ENCODE results near the gene RUNDC1.
A peak's percentile ranks its signal among the peaks of the same experiment; 100 is the strongest.
"Not testable (repeated sequence)": the region's sequence is repeated elsewhere in the genome, so short reads cannot be mapped to it uniquely, and the experiment has no call there.

The RUNDC1 gene

DNA sequence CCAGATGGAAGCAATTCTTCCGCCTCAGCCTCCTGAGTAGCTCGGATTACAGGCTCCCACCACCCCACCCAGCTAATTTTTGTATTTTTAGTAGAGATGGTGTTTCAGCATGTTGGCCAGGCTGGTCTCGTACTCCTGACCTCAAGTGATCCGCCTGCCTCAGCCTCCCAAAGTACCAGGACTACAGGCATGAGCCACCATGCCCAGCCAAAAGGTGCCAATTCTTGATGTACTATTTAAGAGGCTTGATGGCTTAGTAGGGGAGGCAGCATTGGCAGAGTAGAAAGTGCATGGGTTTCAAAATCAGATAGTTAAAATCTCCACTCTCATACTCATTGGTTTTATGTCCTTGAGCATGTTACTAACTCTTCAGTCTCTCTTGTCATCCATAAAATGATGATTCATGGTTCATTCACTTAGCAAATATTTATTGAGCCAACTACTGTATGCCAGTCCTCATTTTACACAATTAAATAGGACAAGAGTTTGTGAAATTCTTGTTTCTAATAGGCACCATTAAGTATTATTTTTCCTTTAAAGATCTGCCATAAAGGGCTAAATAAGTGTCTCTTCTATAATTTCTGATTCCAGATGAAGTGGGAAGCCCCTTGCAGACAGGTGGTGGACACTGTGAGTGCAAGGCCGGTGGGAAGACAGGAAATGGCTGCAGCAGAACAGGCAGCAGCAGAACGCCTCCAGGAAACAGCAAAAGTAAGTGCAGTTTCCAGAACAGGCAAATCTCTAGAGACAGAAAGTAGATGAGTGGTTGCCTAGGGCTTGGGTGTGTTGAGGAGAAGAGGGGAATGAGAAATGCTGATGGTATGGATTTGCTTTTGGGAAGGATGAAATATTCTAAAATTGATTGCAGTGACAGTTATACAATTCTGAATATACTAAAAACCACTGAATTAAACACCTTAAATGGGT, 9.6 kb downstream of the RUNDC1 start:
- Histone ChIP-seq H3K4me1 (ENCODE audit: control insufficient read depth, insufficient read depth, low read length, poor library complexity, severe bottlenecking) (no peaks in the 10 kb centered on the region), H3K27me3 (replicated peaks; ENCODE audit: control insufficient read depth, insufficient read depth, low read length, poor library complexity, severe bottlenecking) (no peaks in the 10 kb centered on the region), H3K36me3 (ENCODE audit: control insufficient read depth, insufficient read depth, low read length) (peaks cover 69% of the 10 kb centered on the region), H3K9me3 (ENCODE audit: control insufficient read depth, low read length) (no peaks in the 10 kb centered on the region), H3K4me3 (ENCODE audit: insufficient read depth, low read depth, low read length, poor library complexity, severe bottlenecking) (no peak overlapping the region), H3K27ac (ENCODE audit: insufficient read depth, low read length, poor library complexity, severe bottlenecking) (no peak overlapping the region)
- DNase-seq: no peak

GRCh38 chr17:42991471-42991870, 11.1 kb downstream of the RUNDC1 start:
- Histone ChIP-seq H3K27me3 (replicated peaks; ENCODE audit: control insufficient read depth, insufficient read depth, low read length, poor library complexity, severe bottlenecking) (no peaks in the 10 kb centered on the region), H3K36me3 (ENCODE audit: control insufficient read depth, insufficient read depth, low read length) (peaks cover 61% of the 10 kb centered on the region), H3K9me3 (ENCODE audit: control insufficient read depth, low read length) (no peaks in the 10 kb centered on the region), H3K4me3 (ENCODE audit: insufficient read depth, low read depth, low read length, poor library complexity, severe bottlenecking) (no peak overlapping the region), H3K27ac (ENCODE audit: insufficient read depth, low read length, poor library complexity, severe bottlenecking) (no peak overlapping the region), H3K4me1 (ENCODE audit: control insufficient read depth, insufficient read depth, low read length, poor library complexity, severe bottlenecking) (no peaks in the 10 kb centered on the region)
- no peak for DNase-seq

- H3K36me3 ChIP-seq (ENCODE audit: control insufficient read depth, insufficient read depth, low read length): peaks cover 49% of the 10 kb centered on the region
- H3K9me3 ChIP-seq (ENCODE audit: control insufficient read depth, low read length): no peaks in the 10 kb centered on the region
- H3K27ac ChIP-seq (ENCODE audit: insufficient read depth, low read length, poor library complexity, severe bottlenecking): no peak overlapping the region
- peaks cover 2% of the 10 kb centered on the region for H3K4me1 ChIP-seq (ENCODE audit: control insufficient read depth, insufficient read depth, low read length, poor library complexity, severe bottlenecking)
- no peaks in the 10 kb centered on the region for H3K27me3 ChIP-seq (replicated peaks; ENCODE audit: control insufficient read depth, insufficient read depth, low read length, poor library complexity, severe bottlenecking)
- no peak for DNase-seq
- H3K4me3 ChIP-seq (ENCODE audit: insufficient read depth, low read depth, low read length, poor library complexity, severe bottlenecking): no peak overlapping the region
These were observed 12.5 kb downstream of the RUNDC1 start for GRCh38 chr17:42992872-42993271.

- H3K36me3 ChIP-seq (ENCODE audit: control insufficient read depth, insufficient read depth, low read length): peaks cover 40% of the 10 kb centered on the region
- not testable (repeated sequence) for H3K4me1 ChIP-seq (ENCODE audit: control insufficient read depth, insufficient read depth, low read length, poor library complexity, severe bottlenecking); H3K27ac ChIP-seq (ENCODE audit: insufficient read depth, low read length, poor library complexity, severe bottlenecking); H3K9me3 ChIP-seq (ENCODE audit: control insufficient read depth, low read length); DNase-seq; H3K27me3 ChIP-seq (replicated peaks; ENCODE audit: control insufficient read depth, insufficient read depth, low read length, poor library complexity, severe bottlenecking); H3K4me3 ChIP-seq (ENCODE audit: insufficient read depth, low read depth, low read length, poor library complexity, severe bottlenecking)
These were observed 13.5 kb downstream of the RUNDC1 start for GRCh38 chr17:42993913-42994312.

- Histone ChIP-seq H3K27me3 (replicated peaks; ENCODE audit: control insufficient read depth, insufficient read depth, low read length, poor library complexity, severe bottlenecking) (no peaks in the 10 kb centered on the region), H3K27ac (ENCODE audit: insufficient read depth, low read length, poor library complexity, severe bottlenecking) (no peak overlapping the region), H3K36me3 (ENCODE audit: control insufficient read depth, insufficient read depth, low read length) (peaks cover 32% of the 10 kb centered on the region), H3K9me3 (ENCODE audit: control insufficient read depth, low read length) (no peaks in the 10 kb centered on the region), H3K4me3 (ENCODE audit: insufficient read depth, low read depth, low read length, poor library complexity, severe bottlenecking) (no peak overlapping the region), H3K4me1 (ENCODE audit: control insufficient read depth, insufficient read depth, low read length, poor library complexity, severe bottlenecking) (peaks cover 10% of the 10 kb centered on the region)
- no peak for DNase-seq
These were observed 17.1 kb downstream of the RUNDC1 start for GRCh38 chr17:42997390-42997983.

GRCh38 chr17:42997984-42998938, 17.9 kb downstream of the RUNDC1 start, which contains the start of gene RPL27:
RPL27 (plus strand) TSS chr17:42998419; CDS start chr17:42998751, 332 bp downstream.
- Histone ChIP-seq H3K27me3 (replicated peaks; ENCODE audit: control insufficient read depth, insufficient read depth, low read length, poor library complexity, severe bottlenecking) (no peaks in the 10 kb centered on the region), H3K27ac (ENCODE audit: insufficient read depth, low read length, poor library complexity, severe bottlenecking) (peak within 1 kb of the TSS; percentile 92), H3K4me3 (ENCODE audit: insufficient read depth, low read depth, low read length, poor library complexity, severe bottlenecking) (peak within 1 kb of the TSS; percentile 69), H3K4me1 (ENCODE audit: control insufficient read depth, insufficient read depth, low read length, poor library complexity, severe bottlenecking) (peaks cover 10% of the 10 kb centered on the region), H3K36me3 (ENCODE audit: control insufficient read depth, insufficient read depth, low read length) (peaks cover 33% of the 10 kb centered on the region), H3K9me3 (ENCODE audit: control insufficient read depth, low read length) (no peaks in the 10 kb centered on the region)
- peak; percentile 96 to 97 (median 97) for DNase-seq

DNA sequence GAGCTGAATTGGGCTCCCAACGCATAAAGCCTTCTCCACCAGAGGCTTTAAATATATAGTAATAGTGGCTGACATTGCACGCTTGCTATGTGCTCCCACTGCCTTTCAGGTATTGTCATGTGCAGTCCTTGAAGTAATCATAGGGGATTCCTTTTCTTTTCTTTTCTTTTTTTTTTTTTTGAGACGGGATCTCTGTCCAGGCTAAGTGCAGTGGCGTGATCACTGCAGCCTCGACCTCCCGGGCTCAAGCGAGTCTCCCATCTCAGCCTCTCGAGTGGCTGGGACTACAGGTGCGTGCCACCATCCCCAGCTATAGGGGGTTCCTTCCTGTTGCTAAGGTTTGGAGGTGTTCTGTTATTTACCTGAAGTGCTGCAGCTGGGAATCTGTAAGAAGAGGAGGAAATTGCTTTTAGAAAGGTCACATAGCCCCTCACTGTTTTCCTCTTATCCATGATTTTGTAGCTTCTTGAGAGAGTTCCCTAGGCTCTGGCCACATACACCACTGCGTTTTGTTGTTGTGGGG, 18.7 kb downstream of the RUNDC1 start:
- peak overlapping the region; percentile 69 for H3K4me3 ChIP-seq (ENCODE audit: insufficient read depth, low read depth, low read length, poor library complexity, severe bottlenecking)
- H3K27ac ChIP-seq (ENCODE audit: insufficient read depth, low read length, poor library complexity, severe bottlenecking): peak overlapping the region; percentile 92
- H3K36me3 ChIP-seq (ENCODE audit: control insufficient read depth, insufficient read depth, low read length): peaks cover 35% of the 10 kb centered on the region
- DNase-seq: no peak
- H3K9me3 ChIP-seq (ENCODE audit: control insufficient read depth, low read length): no peaks in the 10 kb centered on the region
- H3K4me1 ChIP-seq (ENCODE audit: control insufficient read depth, insufficient read depth, low read length, poor library complexity, severe bottlenecking): peaks cover 10% of the 10 kb centered on the region
- no peaks in the 10 kb centered on the region for H3K27me3 ChIP-seq (replicated peaks; ENCODE audit: control insufficient read depth, insufficient read depth, low read length, poor library complexity, severe bottlenecking)

GRCh38 chr17:43000894-43001293, 20.5 kb downstream of the RUNDC1 start:
- not testable (repeated sequence) for H3K27me3 ChIP-seq (replicated peaks; ENCODE audit: control insufficient read depth, insufficient read depth, low read length, poor library complexity, severe bottlenecking); H3K9me3 ChIP-seq (ENCODE audit: control insufficient read depth, low read length); H3K4me3 ChIP-seq (ENCODE audit: insufficient read depth, low read depth, low read length, poor library complexity, severe bottlenecking); H3K27ac ChIP-seq (ENCODE audit: insufficient read depth, low read length, poor library complexity, severe bottlenecking); DNase-seq
- Histone ChIP-seq H3K36me3 (ENCODE audit: control insufficient read depth, insufficient read depth, low read length) (peaks cover 35% of the 10 kb centered on the region), H3K4me1 (ENCODE audit: control insufficient read depth, insufficient read depth, low read length, poor library complexity, severe bottlenecking) (peaks cover 10% of the 10 kb centered on the region)

DNA sequence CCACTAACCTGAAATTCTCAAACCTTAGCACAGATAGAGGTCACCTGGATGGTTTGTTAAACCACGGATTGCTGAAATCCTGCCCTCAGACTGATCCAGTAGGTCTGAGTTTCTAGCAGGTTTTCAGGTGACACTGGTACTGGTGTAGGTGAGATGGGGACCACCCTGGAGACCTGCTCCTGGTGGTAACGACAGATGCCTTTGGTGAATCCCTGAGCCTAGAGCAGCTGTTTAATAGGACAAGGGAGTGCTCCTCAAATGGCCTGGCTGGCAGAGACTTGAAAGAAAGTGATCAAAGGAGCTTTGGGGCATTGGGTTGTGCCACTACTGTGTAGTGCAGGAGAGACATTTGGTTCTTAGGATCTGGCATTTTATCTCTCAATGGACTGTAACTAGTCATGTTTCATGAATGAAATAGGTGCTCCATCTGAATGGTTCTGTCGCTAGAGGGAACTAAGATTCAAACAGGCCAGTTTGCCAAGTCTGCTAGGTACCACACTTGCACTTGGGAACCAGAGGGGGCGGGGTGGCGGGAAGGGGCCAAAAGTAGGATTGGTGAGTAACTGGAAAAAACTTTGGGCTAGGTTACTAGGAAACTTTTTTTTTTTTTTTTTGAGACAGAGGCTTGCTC, 23.3 kb downstream of the RUNDC1 start:
- Histone ChIP-seq H3K36me3 (ENCODE audit: control insufficient read depth, insufficient read depth, low read length) (peaks cover 35% of the 10 kb centered on the region), H3K27me3 (replicated peaks; ENCODE audit: control insufficient read depth, insufficient read depth, low read length, poor library complexity, severe bottlenecking) (no peaks in the 10 kb centered on the region), H3K4me3 (ENCODE audit: insufficient read depth, low read depth, low read length, poor library complexity, severe bottlenecking) (no peak overlapping the region), H3K4me1 (ENCODE audit: control insufficient read depth, insufficient read depth, low read length, poor library complexity, severe bottlenecking) (peaks cover 7% of the 10 kb centered on the region), H3K9me3 (ENCODE audit: control insufficient read depth, low read length) (no peaks in the 10 kb centered on the region), H3K27ac (ENCODE audit: insufficient read depth, low read length, poor library complexity, severe bottlenecking) (no peak overlapping the region)
- no peak for DNase-seq
